Right lobe of liver (tissue), 6 donors: ENCODE data around the gene MTUS2. TPM values are rescaled to one million over a fixed set of nuclear protein-coding genes. Genes with fewer than 3 reads are reported as not detected.

Source experiments
- ATAC-seq, 4 donors: fragments of 200-7000 bp; cut with Tn5 transposase; one replicate each; pipeline ENCODE4 v1.9.1; 2020; ENCODE audit warnings: mild to moderate bottlenecking in 4 of 4, moderate library complexity in 4 of 4
- DNase-seq, 3 donors: peaks; one replicate each; pipeline ENCODE4 v3.0.0-alpha.2; 2020
- H3K27ac ChIP-seq, 3 donors: fragments of 200-600 bp; one replicate each; pipeline ENCODE4 v1.8.0; 2022
- H3K27me3 ChIP-seq, 2 donors: fragments of 200-600 bp; one replicate each; pipeline ENCODE4 v1.8.0; 2022
- H3K36me3 ChIP-seq, 4 donors: fragments of 200-600 bp; sonication (generic) in 1 of 4; one replicate each; pipeline versions ENCODE4 v1.5.1 to v1.8.0; 2017 to 2022; ENCODE audit warnings: control low read depth in 1 of 4
- H3K4me1 ChIP-seq, 4 donors: fragments of 200-600 bp; sonication (generic) in 1 of 4; one replicate each; pipeline versions ENCODE4 v1.5.1 to v1.8.0; 2017 to 2022; ENCODE audit warnings: control low read depth in 1 of 4
- H3K4me3 ChIP-seq, 3 donors: fragments of 200-600 bp; one replicate each; pipeline ENCODE4 v1.8.0; 2022
- H3K9me3 ChIP-seq, 4 donors: fragments of 200-600 bp; sonication (generic) in 1 of 4; one replicate each; pipeline versions ENCODE4 v1.5.1 to v1.8.0; 2017 to 2022; ENCODE audit warnings: control low read depth in 1 of 4
- CTCF ChIP-seq, 4 donors: fragments of 200-600 bp in 3 of 4; fragments of 450-650 bp in 1 of 4; IDR thresholded peaks; one replicate each; pipeline versions ENCODE4 v1.5.1 to v1.8.0; 2016 to 2022; ENCODE audit warnings: antibody characterized with exemption in 4 of 4, mild to moderate bottlenecking in 2 of 4
- POLR2A ChIP-seq: fragments of 450-650 bp; IDR thresholded peaks from one replicate; pipeline ENCODE4 v1.6.1; 2017; ENCODE audit warnings: antibody characterized with exemption, mild to moderate bottlenecking
- WGBS: methylation state at CpG from one replicate; pipeline ENCODE4 v1.1.6; 2018; ENCODE audit warnings: low coverage, low lambda C conversion rate; ENCODE audit not compliant: insufficient coverage; ENCODE audit errors: missing lambda C conversion rate; 5-methylcytosine and 5-hydroxymethylcytosine counted together
- intact Hi-C, 2 donors: fragments of 100-400 bp; cut with DNase I; formaldehyde crosslinking; loops; one replicate each; pipeline versions ENCODE4 v1.11.2 to v1.14.1; 2022
- total RNA-seq, 6 experiments: library from RNA; depleted of rRNA in 2 of 6; stranded (reverse); fragments of >200 nt in 2 of 6; fragmentation: NEBNext Ultra II Directional in 3 of 6; extraction: Animal tissue kit (Norgen Biotek cat#: 25700) in 3 of 6; gene quantifications; one replicate each; pipeline versions ENCODE4 v1.1.0 to v1.2.4, GENCODE V29; 2016 to 2023
- donor health status: DM: no; HTN: yes; CAD: no.
- donor health status: DM: no; HTN: no; CAD: no.
- donor health status: DM: no; HTN: no; CAD: no.
- donor health status: DM: no; HTN: yes; CAD: no.
- donor health status: DM: no; HTN: yes; CAD: no.

MTUS2 gene
- total RNA-seq, 6 experiments from 2014 or later, result 0.15 to 2.2 (median 0.98) TPM

- no peaks in the 10 kb centered on the region for H3K36me3 ChIP-seq
- H3K9me3 ChIP-seq, result no peaks in the 10 kb centered on the region
- no peak overlapping the region for H3K27ac ChIP-seq
- WGBS, result 60% methylated on average over 5 of the region's 7 CpGs
- H3K4me3 ChIP-seq, result no peak overlapping the region
- DNase-seq (no peak), ATAC-seq (no peak)
- intact Hi-C loops, result no loop called here
- TF ChIP-seq POLR2A (no peak), CTCF (IDR thresholded peaks at IDR 0.05) (no peak)
- H3K4me1 ChIP-seq, result no peaks in the 10 kb centered on the region
- no peaks in the 10 kb centered on the region for H3K27me3 ChIP-seq
Measured at GRCh38 chr13:29081697-29082440, 261.7 kb downstream of the MTUS2 start.

GRCh38 chr13:29099781-29100406 lies 279.8 kb downstream of the MTUS2 start:
- H3K27me3 ChIP-seq, result no peaks in the 10 kb centered on the region
- no peaks in the 10 kb centered on the region for H3K36me3 ChIP-seq
- intact Hi-C loops, result no loop called here
- H3K4me1 ChIP-seq, result no peaks in the 10 kb centered on the region
- H3K9me3 ChIP-seq, result no peaks in the 10 kb centered on the region
- TF ChIP-seq POLR2A (no peak), CTCF (IDR thresholded peaks at IDR 0.05) (no peak)
- H3K4me3 ChIP-seq, result no peak overlapping the region
- ATAC-seq, result no peak
- H3K27ac ChIP-seq, result no peak overlapping the region
- WGBS, result 65% methylated on average over 2 of the region's 2 CpGs
- DNase-seq, result no peak

- Histone ChIP-seq H3K4me1 (no peaks in the 10 kb centered on the region), H3K27ac (no peak overlapping the region), H3K36me3 (no peaks in the 10 kb centered on the region), H3K9me3 (no peaks in the 10 kb centered on the region), H3K27me3 (no peaks in the 10 kb centered on the region), H3K4me3 (no peak overlapping the region)
- intact Hi-C loops, result no loop called here
- TF ChIP-seq CTCF (IDR thresholded peaks at IDR 0.05) (no peak), POLR2A (no peak)
- DNase-seq, result no peak
- no peak for ATAC-seq
- 98% methylated on average over 6 of the region's 15 CpGs for WGBS
Measured at GRCh38 chr13:29100758-29101157, 280.6 kb downstream of the MTUS2 start.

- TF ChIP-seq CTCF (IDR thresholded peaks at IDR 0.05), result no peak
- no peak for TF ChIP-seq POLR2A
- Histone ChIP-seq H3K4me3 (no peak overlapping the region), H3K27me3 (no peaks in the 10 kb centered on the region), H3K9me3 (no peaks in the 10 kb centered on the region), H3K4me1 (no peaks in the 10 kb centered on the region), H3K27ac (no peak overlapping the region), H3K36me3 (no peaks in the 10 kb centered on the region)
- 42% methylated on average over 2 of the region's 2 CpGs for WGBS
- intact Hi-C loops, result no loop called here
- no peak for DNase-seq
- ATAC-seq, result no peak
Measured at GRCh38 chr13:29101409-29101808, 281.3 kb downstream of the MTUS2 start.
